GM21528 (cell line): ENCODE results near the gene PRDM16.

ENCODE experiments used
- ATAC-seq: cut with Tn5 transposase; IDR thresholded peaks from one replicate; pipeline ENCODE4 v1.9.1; 2021; ENCODE audit warnings: mild to moderate bottlenecking, moderate library complexity; ENCODE audit not compliant: unreplicated experiment, low FRiP score

Gene PRDM16

GRCh38 chr1:3032371-3033039, 36.5 kb upstream of the PRDM16 start:
- no peak for ATAC-seq

- no peak for ATAC-seq
These were observed 35.8 kb upstream of the PRDM16 start for GRCh38 chr1:3033040-3033789.

GRCh38 chr1:3033790-3034090, 35.3 kb upstream of the PRDM16 start:
- ATAC-seq = no peak

GRCh38 chr1:3034162-3034561, 34.8 kb upstream of the PRDM16 start:
- no peak for ATAC-seq

GRCh38 chr1:3034728-3035562, 34.1 kb upstream of the PRDM16 start:
- no peak for ATAC-seq

GRCh38 chr1:3035563-3036446, 33.2 kb upstream of the PRDM16 start:
- no peak for ATAC-seq

- no peak for ATAC-seq
These were observed 32.3 kb upstream of the PRDM16 start for GRCh38 chr1:3036447-3037280.

GRCh38 chr1:3037281-3038040, 31.5 kb upstream of the PRDM16 start:
- no peak for ATAC-seq

GRCh38 chr1:3038113-3038551, 30.9 kb upstream of the PRDM16 start:
- ATAC-seq = no peak

GRCh38 chr1:3038571-3039181, 30.3 kb upstream of the PRDM16 start:
- ATAC-seq = no peak

GRCh38 chr1:3040004-3040403, 29.0 kb upstream of the PRDM16 start:
- no peak for ATAC-seq

- no peak for ATAC-seq
These were observed 26.5 kb upstream of the PRDM16 start for GRCh38 chr1:3042481-3042880.

GRCh38 chr1:3049164-3049563, 19.8 kb upstream of the PRDM16 start:
- ATAC-seq = no peak

- no peak for ATAC-seq
These were observed 19.1 kb upstream of the PRDM16 start for GRCh38 chr1:3049905-3050304.

GRCh38 chr1:3050603-3051002, 18.4 kb upstream of the PRDM16 start:
- ATAC-seq = no peak

- ATAC-seq = no peak
These were observed 17.4 kb upstream of the PRDM16 start for GRCh38 chr1:3051270-3052268.

- no peak for ATAC-seq
These were observed 16.5 kb upstream of the PRDM16 start for GRCh38 chr1:3052501-3052900.
